Upper lobe of left lung (tissue), 6 donors: ENCODE results near the gene PI4K2B. TPM values are rescaled to one million over a fixed set of nuclear protein-coding genes. Genes with fewer than 3 reads are reported as not detected.
"Not testable (repeated sequence)": the region's sequence is repeated elsewhere in the genome, so short reads cannot be mapped to it uniquely, and the experiment has no call there.

Source experiments
- ATAC-seq, 2 donors: fragments of 200-7000 bp; cut with Tn5 transposase; one replicate each; pipeline ENCODE4 v1.9.1; 2022; ENCODE audit warnings: mild to moderate bottlenecking in 2 of 2, moderate library complexity in 2 of 2; ENCODE audit not compliant: low FRiP score in 2 of 2
- DNase-seq, 2 donors: peaks; one replicate each; pipeline ENCODE4 v3.0.0-alpha.2; 2019 to 2020
- H3K27ac ChIP-seq, 4 donors: fragments of 200-600 bp; sonication (generic); one replicate each; pipeline ENCODE4 v1.5.1; 2016 to 2019
- H3K27me3 ChIP-seq, 4 donors: fragments of 200-600 bp; sonication (generic); one replicate each; pipeline ENCODE4 v1.5.1; 2017 to 2019
- H3K36me3 ChIP-seq, 4 donors: fragments of 200-600 bp; sonication (generic); one replicate each; pipeline ENCODE4 v1.5.1; 2016 to 2019
- H3K4me1 ChIP-seq, 4 donors: fragments of 200-600 bp; sonication (generic); one replicate each; pipeline ENCODE4 v1.5.1; 2018 to 2019
- H3K4me3 ChIP-seq, 4 donors: fragments of 200-600 bp; sonication (generic); one replicate each; pipeline ENCODE4 v1.5.1; 2017 to 2019; ENCODE audit warnings: mild to moderate bottlenecking in 2 of 4, moderate library complexity in 1 of 4
- H3K9me3 ChIP-seq, 4 donors: fragments of 200-600 bp; sonication (generic); one replicate each; pipeline ENCODE4 v1.5.1; 2018 to 2019
- EP300 ChIP-seq, 4 donors: sonication (generic); formaldehyde crosslinking; IDR thresholded peaks; one replicate each; pipeline ENCODE4 v1.5.1; 2017; ENCODE audit warnings: antibody characterized with exemption in 4 of 4, control low read depth in 2 of 4
- POLR2A ChIP-seq, 4 donors: fragments of 450-650 bp; IDR thresholded peaks; one replicate each; pipeline ENCODE4 v1.5.1; 2016 to 2017; ENCODE audit warnings: antibody characterized with exemption in 4 of 4, mild to moderate bottlenecking in 2 of 4
- POLR2AphosphoS5 ChIP-seq, 2 donors: sonication (generic); formaldehyde crosslinking; IDR thresholded peaks; one replicate each; pipeline ENCODE4 v1.5.1; 2017; ENCODE audit warnings: antibody characterized with exemption in 2 of 2
- WGBS, 2 donors: methylation state at CpG; one replicate each; pipeline ENCODE4 v1.1.5; 2017 to 2018; 5-methylcytosine and 5-hydroxymethylcytosine counted together
- small RNA-seq, 4 donors: library from RNA; depleted of rRNA; stranded (forward); fragments of <200 nt; gene quantifications; one replicate each; pipeline ENCODE3, GENCODE V24; 2016
- total RNA-seq, 6 donors: library from RNA; depleted of rRNA in 4 of 6; stranded (reverse); fragments of >200 nt in 4 of 6; gene quantifications; one replicate each; pipeline versions ENCODE4 v1.1.0 to v1.2.1, GENCODE V29; 2016 to 2021
- TF ChIP-seq, protein P1 (sequence below), 6 experiments: fragments of 450-650 bp in 4 of 6; fragments of 200-600 bp in 2 of 6; sonication (generic) in 2 of 6; IDR thresholded peaks; one replicate each; pipeline ENCODE4 v1.5.1; 2016 to 2019; ENCODE audit warnings: antibody characterized with exemption in 6 of 6
- donor health status: DM: no; HTN: no; CAD: no; lungs with moderate emphysema.
- donor health status: DM: no; HTN: yes; CAD: no; lungs with severe emphysema.

PI4K2B gene
- total RNA-seq, 6 donors from 2014 or later = 17.7 to 54.8 (median 23.7) TPM

DNA sequence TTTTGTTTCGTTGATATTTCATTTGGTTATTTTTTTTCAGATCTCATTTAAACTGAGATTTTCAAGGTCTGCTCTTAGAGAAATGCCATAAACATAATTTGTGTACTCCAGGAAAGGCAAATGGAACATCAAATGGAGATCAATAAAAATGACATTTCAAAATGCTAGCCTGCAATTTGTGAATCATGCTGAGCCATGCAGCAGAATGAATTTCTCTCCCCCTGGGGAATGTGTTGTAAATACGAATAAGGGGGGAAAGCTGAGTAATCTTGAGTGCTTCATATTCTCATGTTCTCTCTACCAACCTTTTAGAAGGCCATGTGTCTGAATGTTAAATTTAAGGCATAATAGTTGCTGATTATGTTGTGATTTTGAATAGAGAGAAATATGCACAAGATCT lies 86.5 kb downstream of the PI4K2B start:
- Histone ChIP-seq H3K27ac (no peak overlapping the region), H3K9me3 (no peaks in the 10 kb centered on the region), H3K36me3 (peaks cover 4 to 33% (median 11%) of the 10 kb centered on the region in 4 donors), H3K27me3 (no peaks in the 10 kb centered on the region), H3K4me1 (no peaks in the 10 kb centered on the region), H3K4me3 (no peak overlapping the region)
- DNase-seq (no peak), ATAC-seq (no peak)
- 74 to 87% methylated on average over 2 of the region's 2 CpGs for WGBS, 2 donors
- TF ChIP-seq POLR2AphosphoS5 (IDR thresholded peaks at IDR 0.05) = no peak
- no peak for TF ChIP-seq EP300 (IDR thresholded peaks at IDR 0.05)
- TF ChIP-seq, protein P1, sequence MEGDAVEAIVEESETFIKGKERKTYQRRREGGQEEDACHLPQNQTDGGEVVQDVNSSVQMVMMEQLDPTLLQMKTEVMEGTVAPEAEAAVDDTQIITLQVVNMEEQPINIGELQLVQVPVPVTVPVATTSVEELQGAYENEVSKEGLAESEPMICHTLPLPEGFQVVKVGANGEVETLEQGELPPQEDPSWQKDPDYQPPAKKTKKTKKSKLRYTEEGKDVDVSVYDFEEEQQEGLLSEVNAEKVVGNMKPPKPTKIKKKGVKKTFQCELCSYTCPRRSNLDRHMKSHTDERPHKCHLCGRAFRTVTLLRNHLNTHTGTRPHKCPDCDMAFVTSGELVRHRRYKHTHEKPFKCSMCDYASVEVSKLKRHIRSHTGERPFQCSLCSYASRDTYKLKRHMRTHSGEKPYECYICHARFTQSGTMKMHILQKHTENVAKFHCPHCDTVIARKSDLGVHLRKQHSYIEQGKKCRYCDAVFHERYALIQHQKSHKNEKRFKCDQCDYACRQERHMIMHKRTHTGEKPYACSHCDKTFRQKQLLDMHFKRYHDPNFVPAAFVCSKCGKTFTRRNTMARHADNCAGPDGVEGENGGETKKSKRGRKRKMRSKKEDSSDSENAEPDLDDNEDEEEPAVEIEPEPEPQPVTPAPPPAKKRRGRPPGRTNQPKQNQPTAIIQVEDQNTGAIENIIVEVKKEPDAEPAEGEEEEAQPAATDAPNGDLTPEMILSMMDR (IDR thresholded peaks at IDR 0.05) = no peak
- TF ChIP-seq POLR2A (IDR thresholded peaks at IDR 0.05) = no peak

DNA sequence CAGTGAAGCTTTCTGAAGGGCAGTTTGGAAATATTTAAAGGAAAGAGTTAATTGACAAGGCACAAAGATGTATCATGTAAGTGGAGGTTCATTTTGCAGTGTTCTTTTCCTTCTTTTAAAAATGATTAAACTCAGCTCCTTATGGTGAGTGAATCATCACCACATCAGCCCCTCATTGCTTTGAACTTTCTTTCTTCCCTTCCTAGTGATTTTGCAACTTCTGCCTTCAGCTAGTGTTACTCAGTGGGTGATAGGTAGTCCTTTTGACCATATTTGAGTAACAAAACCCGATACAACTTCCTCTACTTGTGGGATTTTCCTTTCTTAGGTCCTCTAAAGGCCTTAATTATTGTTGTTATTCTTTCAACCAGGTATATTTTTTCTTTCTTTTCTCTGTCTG lies 86.9 kb downstream of the PI4K2B start:
- ATAC-seq (no peak), DNase-seq (no peak)
- peaks cover 3 to 29% (median 8%) of the 10 kb centered on the region in 4 donors for H3K36me3 ChIP-seq
- no peaks in the 10 kb centered on the region for H3K9me3 ChIP-seq
- WGBS, 2 donors = 52 to 64% methylated on average over 1 of the region's 1 CpG
- H3K27ac ChIP-seq = no peak overlapping the region
- H3K27me3 ChIP-seq = no peaks in the 10 kb centered on the region
- no peaks in the 10 kb centered on the region for H3K4me1 ChIP-seq
- H3K4me3 ChIP-seq = no peak overlapping the region
- TF ChIP-seq, protein P1 (IDR thresholded peaks at IDR 0.05) = no peak

DNA sequence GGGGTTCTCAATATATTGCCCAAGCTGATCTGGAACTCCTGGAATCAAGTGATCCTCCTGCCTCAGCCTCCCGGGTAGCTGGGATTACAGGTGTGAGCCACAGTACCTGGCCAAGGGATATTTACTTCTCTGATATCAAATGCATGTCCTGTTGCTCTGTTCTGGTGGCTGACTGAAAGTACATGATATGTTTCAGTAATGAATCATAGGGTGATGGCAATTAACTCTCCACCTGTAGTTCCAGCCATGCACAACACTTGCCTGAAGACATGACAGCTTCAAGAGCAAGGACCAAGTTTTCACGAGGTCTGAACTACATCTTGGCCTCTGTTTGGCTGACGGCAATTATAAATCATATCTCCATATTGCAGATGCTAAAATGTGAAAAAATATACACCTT lies 87.9 kb downstream of the PI4K2B start:
- peaks cover 0 to 23% (median 5%) of the 10 kb centered on the region in 4 donors for H3K36me3 ChIP-seq
- DNase-seq (no peak), ATAC-seq (no peak)
- no peaks in the 10 kb centered on the region for H3K27me3 ChIP-seq
- 89 to 94% methylated on average over 2 to 3 of the region's 3 CpGs for WGBS, 2 donors
- TF ChIP-seq EP300 (IDR thresholded peaks at IDR 0.05) = no peak
- TF ChIP-seq, protein P1 (IDR thresholded peaks at IDR 0.05) = no peak
- TF ChIP-seq POLR2AphosphoS5 (IDR thresholded peaks at IDR 0.05) = no peak
- TF ChIP-seq POLR2A (IDR thresholded peaks at IDR 0.05) = no peak
- no peaks in the 10 kb centered on the region for H3K9me3 ChIP-seq
- H3K4me3 ChIP-seq = no peak overlapping the region
- H3K27ac ChIP-seq = no peak overlapping the region
- no peaks in the 10 kb centered on the region for H3K4me1 ChIP-seq

DNA sequence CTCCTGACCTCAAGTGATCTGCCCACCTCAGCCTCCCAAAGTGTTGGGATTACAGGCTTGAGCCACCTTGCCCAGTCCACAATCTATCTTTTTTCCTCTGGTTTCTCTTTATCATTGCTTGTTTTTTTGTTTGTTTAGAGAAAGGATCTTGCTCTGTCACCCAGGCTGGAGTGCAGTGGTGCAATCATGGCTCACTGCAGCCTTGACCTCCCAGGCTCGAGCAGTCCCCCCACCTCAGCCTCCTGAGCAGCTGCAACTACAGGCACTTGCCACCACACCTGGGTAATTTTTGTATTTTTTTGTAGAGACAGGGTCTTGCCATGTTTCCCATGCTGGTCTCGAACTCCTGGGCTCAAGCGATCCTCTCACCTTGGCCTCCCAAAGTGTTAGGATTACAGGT lies 94.6 kb downstream of the PI4K2B start:
- not testable (repeated sequence) for H3K4me3 ChIP-seq, H3K36me3 ChIP-seq, H3K27ac ChIP-seq, H3K9me3 ChIP-seq, H3K27me3 ChIP-seq, ATAC-seq, DNase-seq
- H3K4me1 ChIP-seq = peaks cover 0 to 10% (median 5%) of the 10 kb centered on the region in 4 donors
- WGBS, 2 donors = 100% methylated on average over 3 of the region's 3 CpGs

Small RNA genes lying within 50 kb of the gene (small RNA-seq; reads per million reads assigned to genes)
- 0 reads per million in 4 donors for gene RF00004

Other genes starting within 250 kb of the PI4K2B start
- gene LGI2, start 203.1 kb upstream of the PI4K2B start, total RNA-seq = 1 to 10 TPM in 1 of 6 donors, under 1 TPM in 4, not detected in 1; 0.44 to 1.3 (median 0.80) TPM
- 10 to 100 TPM in 3 of 6 donors, 1 to 10 TPM in 3; 4.9 to 19.3 (median 8.9) TPM for gene SEPSECS, start 73.6 kb upstream of the PI4K2B start, total RNA-seq
- 10 to 100 TPM in 3 of 6 donors, 1 to 10 TPM in 3; 7.0 to 41.9 (median 10.6) TPM for gene ZCCHC4, start 78.7 kb downstream of the PI4K2B start, total RNA-seq
- 10 to 100 TPM; 20.8 to 78.2 (median 27.2) TPM for gene ANAPC4, start 143.2 kb downstream of the PI4K2B start, total RNA-seq